ENCODE results near the gene ATF6.

ATF6 gene

GRCh38 chr1:161771973-161772372 is 5.9 kb downstream of the ATF6 start:
- no peaks in the 10 kb centered on the region for H3K9me3 ChIP-seq (ENCODE audit: insufficient read depth, low read length)
- TF ChIP-seq ZNF274 (IDR thresholded peaks at IDR 0.05; ENCODE audit: low read depth, low read length), result no peak
- TF ChIP-seq YY1 (IDR thresholded peaks at IDR 0.05; ENCODE audit: insufficient read depth, insufficient read length), result no peak
- no peak for TF ChIP-seq SUZ12 (IDR thresholded peaks at IDR 0.05; ENCODE audit: extremely low read depth, insufficient read depth, insufficient read length)
- H3K9ac ChIP-seq (ENCODE audit: insufficient read length, low read depth), result no peak overlapping the region
- H3K27me3 ChIP-seq (ENCODE audit: insufficient read depth, insufficient read length), result no peaks in the 10 kb centered on the region
- H3K36me3 ChIP-seq (ENCODE audit: insufficient read depth, insufficient read length, low read length), result no peaks in the 10 kb centered on the region
- H3K4me3 ChIP-seq (ENCODE audit: insufficient read length, low read depth), result no peak overlapping the region
- no peaks in the 10 kb centered on the region for H3K4me1 ChIP-seq (ENCODE audit: insufficient read depth, insufficient read length)
- DNase-seq (ENCODE audit: low read depth, low spot score), result no peak

GRCh38 chr1:161772397-161772796 is 6.3 kb downstream of the ATF6 start:
- Histone ChIP-seq H3K4me3 (ENCODE audit: insufficient read length, low read depth) (no peak overlapping the region), H3K27me3 (ENCODE audit: insufficient read depth, insufficient read length) (no peaks in the 10 kb centered on the region), H3K9me3 (ENCODE audit: insufficient read depth, low read length) (no peaks in the 10 kb centered on the region), H3K36me3 (ENCODE audit: insufficient read depth, insufficient read length, low read length) (no peaks in the 10 kb centered on the region), H3K9ac (ENCODE audit: insufficient read length, low read depth) (no peak overlapping the region), H3K4me1 (ENCODE audit: insufficient read depth, insufficient read length) (no peaks in the 10 kb centered on the region)
- no peak for DNase-seq (ENCODE audit: low read depth, low spot score)
- TF ChIP-seq ZNF274 (IDR thresholded peaks at IDR 0.05; ENCODE audit: low read depth, low read length) (no peak), SUZ12 (IDR thresholded peaks at IDR 0.05; ENCODE audit: extremely low read depth, insufficient read depth, insufficient read length) (no peak), YY1 (IDR thresholded peaks at IDR 0.05; ENCODE audit: insufficient read depth, insufficient read length) (no peak)

GRCh38 chr1:161773791-161774190 is 7.7 kb downstream of the ATF6 start:
- H3K36me3 ChIP-seq (ENCODE audit: insufficient read depth, insufficient read length, low read length), result no peaks in the 10 kb centered on the region
- TF ChIP-seq ZNF274 (IDR thresholded peaks at IDR 0.05; ENCODE audit: low read depth, low read length), result no peak
- TF ChIP-seq YY1 (IDR thresholded peaks at IDR 0.05; ENCODE audit: insufficient read depth, insufficient read length), result no peak
- no peak for TF ChIP-seq SUZ12 (IDR thresholded peaks at IDR 0.05; ENCODE audit: extremely low read depth, insufficient read depth, insufficient read length)
- no peaks in the 10 kb centered on the region for H3K9me3 ChIP-seq (ENCODE audit: insufficient read depth, low read length)
- no peak for DNase-seq (ENCODE audit: low read depth, low spot score)
- no peaks in the 10 kb centered on the region for H3K27me3 ChIP-seq (ENCODE audit: insufficient read depth, insufficient read length)
- no peak overlapping the region for H3K4me3 ChIP-seq (ENCODE audit: insufficient read length, low read depth)
- H3K9ac ChIP-seq (ENCODE audit: insufficient read length, low read depth), result no peak overlapping the region
- no peaks in the 10 kb centered on the region for H3K4me1 ChIP-seq (ENCODE audit: insufficient read depth, insufficient read length)

GRCh38 chr1:161777261-161777660 is 11.1 kb downstream of the ATF6 start:
- Histone ChIP-seq H3K36me3 (ENCODE audit: insufficient read depth, insufficient read length, low read length) (no peaks in the 10 kb centered on the region), H3K9me3 (ENCODE audit: insufficient read depth, low read length) (no peaks in the 10 kb centered on the region), H3K9ac (ENCODE audit: insufficient read length, low read depth) (no peak overlapping the region), H3K27me3 (ENCODE audit: insufficient read depth, insufficient read length) (no peaks in the 10 kb centered on the region), H3K4me1 (ENCODE audit: insufficient read depth, insufficient read length) (no peaks in the 10 kb centered on the region), H3K4me3 (ENCODE audit: insufficient read length, low read depth) (no peak overlapping the region)
- TF ChIP-seq ZNF274 (IDR thresholded peaks at IDR 0.05; ENCODE audit: low read depth, low read length), result no peak
- DNase-seq (ENCODE audit: low read depth, low spot score), result no peak

- DNase-seq (ENCODE audit: low read depth, low spot score), result no peak
- Histone ChIP-seq H3K27me3 (ENCODE audit: insufficient read depth, insufficient read length) (no peaks in the 10 kb centered on the region), H3K9ac (ENCODE audit: insufficient read length, low read depth) (no peak overlapping the region), H3K36me3 (ENCODE audit: insufficient read depth, insufficient read length, low read length) (peaks cover 6% of the 10 kb centered on the region), H3K9me3 (ENCODE audit: insufficient read depth, low read length) (no peaks in the 10 kb centered on the region), H3K4me1 (ENCODE audit: insufficient read depth, insufficient read length) (no peaks in the 10 kb centered on the region), H3K4me3 (ENCODE audit: insufficient read length, low read depth) (no peak overlapping the region)
- TF ChIP-seq ZNF274 (IDR thresholded peaks at IDR 0.05; ENCODE audit: low read depth, low read length), result no peak
- no peak for TF ChIP-seq SUZ12 (IDR thresholded peaks at IDR 0.05; ENCODE audit: extremely low read depth, insufficient read depth, insufficient read length)
These were observed 12.4 kb downstream of the ATF6 start for GRCh38 chr1:161778522-161778921.

GRCh38 chr1:161779393-161779792 is 13.3 kb downstream of the ATF6 start:
- no peak for TF ChIP-seq ZNF274 (IDR thresholded peaks at IDR 0.05; ENCODE audit: low read depth, low read length)
- no peak for TF ChIP-seq SUZ12 (IDR thresholded peaks at IDR 0.05; ENCODE audit: extremely low read depth, insufficient read depth, insufficient read length)
- no peak for TF ChIP-seq YY1 (IDR thresholded peaks at IDR 0.05; ENCODE audit: insufficient read depth, insufficient read length)
- DNase-seq (ENCODE audit: low read depth, low spot score), result no peak
- Histone ChIP-seq H3K4me1 (ENCODE audit: insufficient read depth, insufficient read length) (no peaks in the 10 kb centered on the region), H3K9me3 (ENCODE audit: insufficient read depth, low read length) (no peaks in the 10 kb centered on the region), H3K36me3 (ENCODE audit: insufficient read depth, insufficient read length, low read length) (peaks cover 11% of the 10 kb centered on the region), H3K4me3 (ENCODE audit: insufficient read length, low read depth) (no peak overlapping the region), H3K27me3 (ENCODE audit: insufficient read depth, insufficient read length) (no peaks in the 10 kb centered on the region), H3K9ac (ENCODE audit: insufficient read length, low read depth) (no peak overlapping the region)

- no peak for TF ChIP-seq SUZ12 (IDR thresholded peaks at IDR 0.05; ENCODE audit: extremely low read depth, insufficient read depth, insufficient read length)
- TF ChIP-seq YY1 (IDR thresholded peaks at IDR 0.05; ENCODE audit: insufficient read depth, insufficient read length), result no peak
- no peaks in the 10 kb centered on the region for H3K9me3 ChIP-seq (ENCODE audit: insufficient read depth, low read length)
- H3K36me3 ChIP-seq (ENCODE audit: insufficient read depth, insufficient read length, low read length), result peaks cover 17% of the 10 kb centered on the region
- no peaks in the 10 kb centered on the region for H3K4me1 ChIP-seq (ENCODE audit: insufficient read depth, insufficient read length)
- no peak overlapping the region for H3K9ac ChIP-seq (ENCODE audit: insufficient read length, low read depth)
- H3K4me3 ChIP-seq (ENCODE audit: insufficient read length, low read depth), result no peak overlapping the region
- no peaks in the 10 kb centered on the region for H3K27me3 ChIP-seq (ENCODE audit: insufficient read depth, insufficient read length)
- DNase-seq (ENCODE audit: low read depth, low spot score), result no peak
These were observed 15.9 kb downstream of the ATF6 start for GRCh38 chr1:161781995-161782394.

GRCh38 chr1:161782886-161783285 is 16.8 kb downstream of the ATF6 start:
- Histone ChIP-seq H3K9ac (ENCODE audit: insufficient read length, low read depth) (no peak overlapping the region), H3K27me3 (ENCODE audit: insufficient read depth, insufficient read length) (no peaks in the 10 kb centered on the region), H3K36me3 (ENCODE audit: insufficient read depth, insufficient read length, low read length) (peaks cover 19% of the 10 kb centered on the region), H3K9me3 (ENCODE audit: insufficient read depth, low read length) (no peaks in the 10 kb centered on the region), H3K4me1 (ENCODE audit: insufficient read depth, insufficient read length) (no peaks in the 10 kb centered on the region), H3K4me3 (ENCODE audit: insufficient read length, low read depth) (no peak overlapping the region)
- TF ChIP-seq YY1 (IDR thresholded peaks at IDR 0.05; ENCODE audit: insufficient read depth, insufficient read length) (no peak), ZNF274 (IDR thresholded peaks at IDR 0.05; ENCODE audit: low read depth, low read length) (no peak), SUZ12 (IDR thresholded peaks at IDR 0.05; ENCODE audit: extremely low read depth, insufficient read depth, insufficient read length) (no peak)
- no peak for DNase-seq (ENCODE audit: low read depth, low spot score)
